Lower leg skin (tissue), 4 donors: ENCODE data around the gene C2CD3. TPM values are rescaled to one million over a fixed set of nuclear protein-coding genes. Genes with fewer than 3 reads are reported as not detected.

ENCODE experiments used
- DNase-seq, 2 donors: peaks; one replicate each; pipeline ENCODE4 v3.0.0-alpha.2; 2019; ENCODE audit warnings: low spot score in 2 of 2
- H3K4me3 ChIP-seq: fragments of 200-600 bp; sonication (generic); 2 replicates; pipeline ENCODE4 v1.5.1; 2017; ENCODE audit warnings: mild to moderate bottlenecking, low read depth; ENCODE audit not compliant: poor library complexity, severe bottlenecking
- CTCF ChIP-seq, 3 donors: fragments of 450-650 bp; IDR thresholded peaks; one replicate each; pipeline ENCODE4 v1.5.1; 2016; ENCODE audit warnings: antibody characterized with exemption in 3 of 3, mild to moderate bottlenecking in 3 of 3, moderate library complexity in 2 of 3
- POLR2A ChIP-seq, 2 donors: fragments of 450-650 bp; IDR thresholded peaks; one replicate each; pipeline ENCODE4 v1.6.1; 2016 to 2017; ENCODE audit warnings: antibody characterized with exemption in 2 of 2, mild to moderate bottlenecking in 1 of 2, moderate library complexity in 1 of 2
- WGBS, 2 donors: methylation state at CpG; one replicate each; pipeline ENCODE4 v1.1.5; 2018; 5-methylcytosine and 5-hydroxymethylcytosine counted together
- intact Hi-C: fragments of 100-400 bp; cut with DNase I; formaldehyde crosslinking; loops from one replicate; pipeline ENCODE4 v1.15.0; 2023; ENCODE audit warnings: low total_unique reads
- total RNA-seq, 4 donors: library from RNA; depleted of rRNA; stranded (reverse); fragments of >200 nt; gene quantifications; one replicate each; pipeline ENCODE4 v1.1.0, GENCODE V29; 2016

C2CD3 gene
- total RNA-seq, 4 donors from 2014 or later = 16.9 to 28.0 (median 24.4) TPM

DNA sequence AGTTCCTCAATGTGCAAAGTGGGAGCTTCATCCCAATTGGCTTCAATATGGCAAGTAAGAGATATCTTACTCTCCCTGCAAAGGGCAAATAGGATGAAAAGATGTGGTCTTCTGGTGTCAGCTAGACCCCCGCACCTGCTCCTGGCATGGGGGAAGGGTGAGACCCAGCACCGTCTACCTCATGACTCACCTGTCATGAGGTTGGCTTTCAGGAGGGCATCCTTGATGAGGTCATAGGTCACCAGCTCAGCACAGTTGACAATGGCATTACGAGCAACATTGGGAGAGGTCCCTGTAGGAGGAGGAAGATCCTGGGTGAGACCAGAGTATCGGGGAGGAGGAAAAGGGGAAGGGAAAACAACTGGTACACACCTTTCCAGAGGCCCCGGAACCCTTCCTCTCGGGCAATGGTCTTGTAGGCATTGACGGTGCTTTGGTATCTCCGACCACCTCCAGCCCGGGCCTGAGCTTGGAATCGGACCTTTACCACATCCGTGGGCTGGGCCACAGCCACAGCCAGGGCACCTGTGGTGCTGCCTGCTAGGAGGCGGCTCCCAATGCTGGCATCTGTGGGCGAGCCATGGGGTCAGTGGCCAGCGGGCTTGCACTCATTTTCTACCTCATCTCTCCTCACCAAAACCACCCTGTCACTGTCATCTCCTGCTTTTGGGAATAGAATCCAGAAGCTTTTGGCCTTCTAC is 194.2 kb downstream of the C2CD3 start:
- intact Hi-C loops = no loop called here
- TF ChIP-seq POLR2A (IDR thresholded peaks at IDR 0.05) (no peak), CTCF (IDR thresholded peaks at IDR 0.05) (no peak)
- 93 to 97% methylated on average over 14 of the region's 14 CpGs for WGBS, 2 donors
- no peak for DNase-seq
- no peak overlapping the region for H3K4me3 ChIP-seq

DNA sequence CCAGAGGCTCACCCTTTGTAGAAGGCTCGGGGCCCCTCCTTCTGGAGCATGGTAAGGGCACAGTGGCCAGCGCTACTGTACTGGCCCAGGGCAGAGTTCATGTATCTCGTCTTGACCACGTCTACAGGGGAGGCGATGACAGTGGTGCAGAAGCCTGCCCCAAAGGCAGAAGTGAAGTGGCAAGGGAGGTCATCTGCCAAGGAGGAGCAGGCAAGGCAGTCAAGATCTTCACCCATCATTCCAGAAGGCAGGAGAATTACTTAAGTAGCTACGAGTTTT is 195.4 kb downstream of the C2CD3 start:
- no peak for TF ChIP-seq CTCF (IDR thresholded peaks at IDR 0.05)
- TF ChIP-seq POLR2A (IDR thresholded peaks at IDR 0.05) = no peak
- 79 to 89% methylated on average over 6 of the region's 6 CpGs for WGBS, 2 donors
- DNase-seq = no peak
- intact Hi-C loops = no loop called here
- H3K4me3 ChIP-seq = no peak overlapping the region

- no peak overlapping the region for H3K4me3 ChIP-seq
- intact Hi-C loops = no loop called here
- DNase-seq = no peak
- no peak for TF ChIP-seq CTCF (IDR thresholded peaks at IDR 0.05)
- TF ChIP-seq POLR2A (IDR thresholded peaks at IDR 0.05) = no peak
- 88 to 92% methylated on average over 13 of the region's 13 CpGs for WGBS, 2 donors
These were observed 196.0 kb downstream of the C2CD3 start for GRCh38 chr11:73974604-73975478.

- intact Hi-C loops = no loop called here
- no peak overlapping the region for H3K4me3 ChIP-seq
- no peak for DNase-seq
- TF ChIP-seq CTCF (IDR thresholded peaks at IDR 0.05) (no peak), POLR2A (IDR thresholded peaks at IDR 0.05) (no peak)
- 86 to 90% methylated on average over 11 of the region's 11 CpGs for WGBS, 2 donors
These were observed 198.0 kb downstream of the C2CD3 start for GRCh38 chr11:73972620-73973449.

- 80 to 93% methylated on average over 1 of the region's 1 CpG for WGBS, 2 donors
- intact Hi-C loops = no loop called here
- TF ChIP-seq POLR2A (IDR thresholded peaks at IDR 0.05) = no peak
- no peak for TF ChIP-seq CTCF (IDR thresholded peaks at IDR 0.05)
- no peak overlapping the region for H3K4me3 ChIP-seq
- no peak for DNase-seq
These were observed 198.6 kb downstream of the C2CD3 start for GRCh38 chr11:73972187-73972586.
